Stimulated activated CD4-positive, alpha-beta T cell treated with anti-CD3 and anti-CD28 coated beads, Interleukin-1b, Interleukin-23, amount 100 ng/mL, for 1 hour (primary cell): Measurements from ENCODE around the gene PRMT7.

Experiments
- DNase-seq, 2 donors: peaks; one replicate each; pipeline ENCODE4 v3.0.0-alpha.2; 2020; ENCODE audit warnings: low read depth in 2 of 2

Gene PRMT7

GRCh38 chr16:68374961-68375660 lies 64.3 kb downstream of the PRMT7 start:
- no peak for DNase-seq

GRCh38 chr16:68375801-68376536 lies 65.2 kb downstream of the PRMT7 start:
- no peak for DNase-seq

- DNase-seq = no peak
These were observed 65.8 kb downstream of the PRMT7 start for GRCh38 chr16:68376590-68376989.

GRCh38 chr16:68377221-68377620 lies 66.4 kb downstream of the PRMT7 start:
- DNase-seq = no peak

- DNase-seq = no peak
These were observed 67.0 kb downstream of the PRMT7 start for GRCh38 chr16:68377667-68378393.

GRCh38 chr16:68378436-68379415 lies 67.9 kb downstream of the PRMT7 start:
- DNase-seq = no peak

- no peak for DNase-seq
These were observed 68.9 kb downstream of the PRMT7 start for GRCh38 chr16:68379472-68380347.

GRCh38 chr16:68380348-68380670 lies 69.5 kb downstream of the PRMT7 start:
- DNase-seq = no peak

- DNase-seq = no peak
These were observed 70.0 kb downstream of the PRMT7 start for GRCh38 chr16:68380676-68381362.

- DNase-seq = no peak
These were observed 70.5 kb downstream of the PRMT7 start for GRCh38 chr16:68381363-68381724.

GRCh38 chr16:68382296-68382718 lies 71.5 kb downstream of the PRMT7 start:
- no peak for DNase-seq

GRCh38 chr16:68383858-68384257 lies 73.0 kb downstream of the PRMT7 start:
- no peak for DNase-seq

GRCh38 chr16:68384288-68385161 lies 73.7 kb downstream of the PRMT7 start:
- no peak for DNase-seq

- DNase-seq = no peak
These were observed 74.6 kb downstream of the PRMT7 start for GRCh38 chr16:68385371-68385770.

- no peak for DNase-seq
These were observed 75.8 kb downstream of the PRMT7 start for GRCh38 chr16:68386628-68387027.

- no peak for DNase-seq
These were observed 76.5 kb downstream of the PRMT7 start for GRCh38 chr16:68387301-68387700.

GRCh38 chr16:68388124-68388523 lies 77.3 kb downstream of the PRMT7 start:
- DNase-seq = no peak

- no peak for DNase-seq
These were observed 78.2 kb downstream of the PRMT7 start for GRCh38 chr16:68389006-68389405.

GRCh38 chr16:68389750-68390371 lies 79.0 kb downstream of the PRMT7 start:
- DNase-seq = no peak
